H9 (cell line): ENCODE results near the gene RABEP1. TPM values are rescaled to one million over a fixed set of nuclear protein-coding genes. Genes with fewer than 3 reads are reported as not detected.

Source experiments
- DNase-seq: peaks from one replicate; pipeline ENCODE4 v3.0.0-alpha.2; 2017
- H2AFZ ChIP-seq: one replicate; pipeline ENCODE4 v1.6.1; 2013; ENCODE audit warnings: mild to moderate bottlenecking, low read length, control low read depth, moderate library complexity
- H2AK5ac ChIP-seq: 2 replicates; pipeline ENCODE4 v1.6.1; 2013; ENCODE audit warnings: low read length, control low read depth, mixed read lengths; ENCODE audit not compliant: insufficient read length
- H2BK120ac ChIP-seq: one replicate; pipeline ENCODE4 v1.6.1; 2013; ENCODE audit warnings: low read depth, mild to moderate bottlenecking, low read length, control low read depth, inconsistent platforms; ENCODE audit not compliant: poor library complexity, severe bottlenecking
- H2BK12ac ChIP-seq: 2 replicates; pipeline ENCODE4 v1.6.1; 2013; ENCODE audit warnings: low read length, control low read depth, mixed read lengths, low read depth; ENCODE audit not compliant: insufficient read length
- H2BK15ac ChIP-seq: 2 replicates; pipeline ENCODE4 v1.6.1; 2013; ENCODE audit warnings: low read depth, low read length, control low read depth
- H2BK20ac ChIP-seq: one replicate; pipeline ENCODE4 v1.6.1; 2013; ENCODE audit warnings: low read depth, mild to moderate bottlenecking, low read length, control low read depth, inconsistent platforms; ENCODE audit not compliant: poor library complexity, severe bottlenecking
- H2BK5ac ChIP-seq: 2 replicates; pipeline ENCODE4 v1.6.1; 2013; ENCODE audit warnings: low read length, control low read depth, mixed read lengths; ENCODE audit not compliant: insufficient read length
- H3K14ac ChIP-seq: 2 replicates; pipeline ENCODE4 v1.6.1; 2013; ENCODE audit warnings: low read length, control low read depth; ENCODE audit not compliant: insufficient read depth
- H3K18ac ChIP-seq: 2 replicates; pipeline ENCODE4 v1.6.1; 2013; ENCODE audit warnings: low read depth, mild to moderate bottlenecking, mixed read lengths, low read length, control low read depth; ENCODE audit not compliant: insufficient read length
- H3K23ac ChIP-seq: 2 replicates; pipeline ENCODE4 v1.6.1; 2013; ENCODE audit warnings: low read length, control low read depth, mixed read lengths, low read depth; ENCODE audit not compliant: insufficient read length
- H3K23me2 ChIP-seq: 2 replicates; pipeline ENCODE4 v1.6.1; 2013; ENCODE audit warnings: low read depth, mild to moderate bottlenecking, mixed read lengths, low read length, control low read depth; ENCODE audit not compliant: insufficient read length, poor library complexity, severe bottlenecking
- H3K27ac ChIP-seq: 2 replicates; pipeline ENCODE4 v1.5.1; 2013; ENCODE audit warnings: low read length, control low read depth, mixed read lengths, low read depth; ENCODE audit not compliant: insufficient read length
- H3K27me3 ChIP-seq: 2 replicates; pipeline ENCODE4 v1.6.1; 2013; ENCODE audit warnings: low read length, control low read depth, inconsistent platforms; ENCODE audit not compliant: insufficient read depth
- H3K4ac ChIP-seq: 2 replicates; pipeline ENCODE4 v1.6.1; 2013; ENCODE audit warnings: low read depth, mild to moderate bottlenecking, control low read depth, inconsistent platforms, low read length, moderate library complexity
- H3K4me1 ChIP-seq: 2 replicates; pipeline ENCODE4 v1.6.1; 2013; ENCODE audit warnings: low read length, control low read depth, inconsistent platforms; ENCODE audit not compliant: insufficient read depth
- H3K4me2 ChIP-seq: 2 replicates; pipeline ENCODE4 v1.6.1; 2013; ENCODE audit warnings: low read length, control low read depth, mixed read lengths; ENCODE audit not compliant: insufficient read length, insufficient read depth
- H3K56ac ChIP-seq: 2 replicates; pipeline ENCODE4 v1.6.1; 2013; ENCODE audit warnings: low read depth, mild to moderate bottlenecking, mixed read lengths, low read length, control low read depth; ENCODE audit not compliant: insufficient read length
- H3K79me1 ChIP-seq: 2 replicates; pipeline ENCODE4 v1.6.1; 2013; ENCODE audit warnings: low read depth, mild to moderate bottlenecking, moderate library complexity, low read length, control low read depth, inconsistent platforms; ENCODE audit not compliant: insufficient read depth, poor library complexity, severe bottlenecking
- H3K79me2 ChIP-seq: 2 replicates; pipeline ENCODE4 v1.6.1; 2013; ENCODE audit warnings: low read length, control low read depth, inconsistent platforms; ENCODE audit not compliant: insufficient read depth
- H3K9ac ChIP-seq: 2 replicates; pipeline ENCODE4 v1.6.1; 2013; ENCODE audit warnings: low read length, control low read depth, mixed read lengths; ENCODE audit not compliant: insufficient read length; ENCODE audit errors: extremely low read depth
- H3K9me3 ChIP-seq: one replicate; pipeline ENCODE4 v1.6.1; 2013; ENCODE audit warnings: low read depth, low read length, inconsistent platforms; ENCODE audit not compliant: control insufficient read depth
- H3T11ph ChIP-seq: one replicate; pipeline ENCODE4 v1.6.1; 2013; ENCODE audit warnings: mild to moderate bottlenecking, low read length, control low read depth, inconsistent platforms
- H4K20me1 ChIP-seq: one replicate; pipeline ENCODE4 v1.6.1; 2013; ENCODE audit not compliant: control insufficient read depth, insufficient read length, insufficient read depth
- H4K5ac ChIP-seq: 2 replicates; pipeline ENCODE4 v1.6.1; 2013; ENCODE audit warnings: low read depth, mild to moderate bottlenecking, mixed read lengths, low read length, control low read depth; ENCODE audit not compliant: insufficient read length
- H4K8ac ChIP-seq: replicated peaks from 2 replicates; pipeline ENCODE4 v1.6.1; 2013; ENCODE audit warnings: low read length, control low read depth, mixed read lengths, low read depth; ENCODE audit not compliant: insufficient read length
- H4K91ac ChIP-seq: 2 replicates; pipeline ENCODE4 v1.6.1; 2013; ENCODE audit warnings: low read depth, mild to moderate bottlenecking, moderate library complexity, mixed read lengths, low read length, control low read depth; ENCODE audit not compliant: insufficient read length
- H3K27ac Mint-ChIP-seq, 3 experiments: 2 replicates in 2 of 3; 3 replicates in 1 of 3; pipeline ENCODE4 v1.8.0; 2020 to 2021; ENCODE audit warnings: mixed read lengths in 3 of 3, mild to moderate bottlenecking in 1 of 3, moderate library complexity in 1 of 3
- H3K27me3 Mint-ChIP-seq: 2 replicates; pipeline ENCODE4 v1.8.0; 2021; ENCODE audit warnings: low read depth, mild to moderate bottlenecking, moderate library complexity, mixed read lengths
- H3K36me3 Mint-ChIP-seq, 3 experiments: 2 replicates in 2 of 3; 3 replicates in 1 of 3; pipeline ENCODE4 v1.8.0; 2020 to 2021; ENCODE audit warnings: low read depth in 3 of 3, mixed read lengths in 3 of 3; ENCODE audit not compliant: insufficient read depth in 1 of 3
- H3K4me1 Mint-ChIP-seq, 2 experiments: 2 replicates each; pipeline ENCODE4 v1.8.0; 2020; ENCODE audit warnings: mixed read lengths in 2 of 2
- H3K4me3 Mint-ChIP-seq, 2 experiments: 2 replicates in 1 of 2; 3 replicates in 1 of 2; pipeline ENCODE4 v1.8.0; 2020 to 2021; ENCODE audit warnings: mild to moderate bottlenecking in 2 of 2, mixed read lengths in 2 of 2, moderate library complexity in 1 of 2
- H3K9me3 Mint-ChIP-seq, 2 experiments: 2 replicates in 1 of 2; 3 replicates in 1 of 2; pipeline ENCODE4 v1.8.0; 2020; ENCODE audit warnings: mild to moderate bottlenecking in 2 of 2, mixed read lengths in 2 of 2, moderate library complexity in 1 of 2
- CTCF ChIP-seq: fragments of 200-600 bp; sonication (generic); conservative IDR thresholded peaks from 3 replicates; pipeline ENCODE4 v1.8.0; 2021; ENCODE audit warnings: antibody characterized with exemption, mild to moderate bottlenecking
- WGBS: extraction: QIAGEN DNeasy Blood & Tissue Kit; methylation state at CpG from one replicate; pipeline ENCODE4 v1.1.7; 2013; ENCODE audit warnings: missing lambda C conversion rate, low lambda C conversion rate, mixed read lengths; ENCODE audit not compliant: insufficient read length; ENCODE audit errors: extremely low coverage; 5-methylcytosine and 5-hydroxymethylcytosine counted together
- total RNA-seq: library from RNA; stranded (reverse); gene quantifications from 2 replicates; pipeline ENCODE4 v1.2.1, GENCODE V29; 2021

Gene RABEP1
- total RNA-seq, 1 experiment from 2014 or later: 46.9 TPM

GRCh38 chr17:5247621-5248020, 34.5 kb upstream of the RABEP1 start:
- WGBS: no CpG with 5 or more reads among the region's 8 CpGs
- H3K56ac ChIP-seq: no peak overlapping the region
- no peak overlapping the region for H2AK5ac ChIP-seq

More at GRCh38 chr17:5247621-5248020, 34.5 kb upstream of the RABEP1 start:
- H3K18ac ChIP-seq: no peak overlapping the region
- peaks cover 3 to 6% of the 10 kb centered on the region in 2 experiments; a peak in 2 of 4 replicates for H3K4me1 Mint-ChIP-seq
- H4K8ac ChIP-seq: no peak overlapping the region
- no peaks in the 10 kb centered on the region for H3K79me1 ChIP-seq
- H3K14ac ChIP-seq: no peak overlapping the region
- H2BK20ac ChIP-seq: no peak overlapping the region
- no peak overlapping the region for H3K4me3 Mint-ChIP-seq
- no peaks in the 10 kb centered on the region for H3K4me1 ChIP-seq
- no peak overlapping the region for H2BK15ac ChIP-seq
- no peak overlapping the region for H3T11ph ChIP-seq
- no peaks in the 10 kb centered on the region for H3K9me3 ChIP-seq
- H3K36me3 Mint-ChIP-seq: no peaks in the 10 kb centered on the region
- H3K4me2 ChIP-seq: no peak overlapping the region
- H3K9me3 Mint-ChIP-seq: no peaks in the 10 kb centered on the region
- H3K9ac ChIP-seq: no peak overlapping the region
- no peak overlapping the region for H2AFZ ChIP-seq
- no peak overlapping the region for H2BK12ac ChIP-seq
- no peaks in the 10 kb centered on the region for H3K27me3 ChIP-seq
- H3K27ac Mint-ChIP-seq: no peak overlapping the region
- H3K4ac ChIP-seq: no peak overlapping the region
- H3K27ac ChIP-seq: no peak overlapping the region
- no peaks in the 10 kb centered on the region for H3K79me2 ChIP-seq
- no peaks in the 10 kb centered on the region for H4K20me1 ChIP-seq
- H4K91ac ChIP-seq: no peak overlapping the region
- H3K27me3 Mint-ChIP-seq: no peaks in the 10 kb centered on the region
- no peak for TF ChIP-seq CTCF
- H2BK5ac ChIP-seq: no peak overlapping the region
- H4K5ac ChIP-seq: no peak overlapping the region
- no peak overlapping the region for H2BK120ac ChIP-seq
- no peaks in the 10 kb centered on the region for H3K23me2 ChIP-seq
- no peak overlapping the region for H3K23ac ChIP-seq
- no peak for DNase-seq
